ENCODE measurements around the gene EXO1. TPM values are rescaled to one million over a fixed set of nuclear protein-coding genes. Genes with fewer than 3 reads are reported as not detected.

The EXO1 gene
- total and polyA plus RNA-seq, 12 donors = 0.06 to 1.4 (median 0.41) TPM; not detected in 4

DNA sequence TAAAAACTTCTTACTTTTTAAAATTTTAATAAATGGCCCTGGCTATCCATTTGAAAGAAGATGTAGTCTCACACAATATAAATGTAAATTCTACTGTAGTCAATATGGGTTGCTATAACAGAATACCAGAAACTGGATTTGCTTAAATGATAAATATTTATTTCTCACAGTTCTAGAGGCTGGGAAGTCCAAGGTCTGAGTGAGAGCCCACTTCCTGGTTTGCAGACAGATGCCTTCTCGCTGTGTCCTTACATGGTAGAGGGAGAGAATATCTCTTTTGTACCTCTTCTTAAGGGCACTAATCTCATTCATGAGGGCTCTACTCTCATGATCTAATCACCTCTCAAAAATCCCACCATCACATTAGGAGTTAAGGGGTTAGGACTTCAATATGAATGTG, 35.2 kb downstream of the EXO1 start:
- Histone ChIP-seq H3K9me3 (no peaks in the 10 kb centered on the region), H3K27ac (no peak overlapping the region), H3K4me1 (no peaks in the 10 kb centered on the region), H3K27me3 (no peaks in the 10 kb centered on the region), H3K4me3 (no peak overlapping the region), H3K36me3 (peaks cover 0 to 5% (median 0%) of the 10 kb centered on the region in 9 donors)
- ATAC-seq (no peak), DNase-seq (no peak)
- intact Hi-C loops (cut with DNase I) = no loop called here
- WGBS, 2 donors = 0 to 100% methylated on average over 1 of the region's 1 CpG
- TF ChIP-seq, protein P1, sequence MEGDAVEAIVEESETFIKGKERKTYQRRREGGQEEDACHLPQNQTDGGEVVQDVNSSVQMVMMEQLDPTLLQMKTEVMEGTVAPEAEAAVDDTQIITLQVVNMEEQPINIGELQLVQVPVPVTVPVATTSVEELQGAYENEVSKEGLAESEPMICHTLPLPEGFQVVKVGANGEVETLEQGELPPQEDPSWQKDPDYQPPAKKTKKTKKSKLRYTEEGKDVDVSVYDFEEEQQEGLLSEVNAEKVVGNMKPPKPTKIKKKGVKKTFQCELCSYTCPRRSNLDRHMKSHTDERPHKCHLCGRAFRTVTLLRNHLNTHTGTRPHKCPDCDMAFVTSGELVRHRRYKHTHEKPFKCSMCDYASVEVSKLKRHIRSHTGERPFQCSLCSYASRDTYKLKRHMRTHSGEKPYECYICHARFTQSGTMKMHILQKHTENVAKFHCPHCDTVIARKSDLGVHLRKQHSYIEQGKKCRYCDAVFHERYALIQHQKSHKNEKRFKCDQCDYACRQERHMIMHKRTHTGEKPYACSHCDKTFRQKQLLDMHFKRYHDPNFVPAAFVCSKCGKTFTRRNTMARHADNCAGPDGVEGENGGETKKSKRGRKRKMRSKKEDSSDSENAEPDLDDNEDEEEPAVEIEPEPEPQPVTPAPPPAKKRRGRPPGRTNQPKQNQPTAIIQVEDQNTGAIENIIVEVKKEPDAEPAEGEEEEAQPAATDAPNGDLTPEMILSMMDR (IDR thresholded peaks at IDR 0.05) = no peak

DNA sequence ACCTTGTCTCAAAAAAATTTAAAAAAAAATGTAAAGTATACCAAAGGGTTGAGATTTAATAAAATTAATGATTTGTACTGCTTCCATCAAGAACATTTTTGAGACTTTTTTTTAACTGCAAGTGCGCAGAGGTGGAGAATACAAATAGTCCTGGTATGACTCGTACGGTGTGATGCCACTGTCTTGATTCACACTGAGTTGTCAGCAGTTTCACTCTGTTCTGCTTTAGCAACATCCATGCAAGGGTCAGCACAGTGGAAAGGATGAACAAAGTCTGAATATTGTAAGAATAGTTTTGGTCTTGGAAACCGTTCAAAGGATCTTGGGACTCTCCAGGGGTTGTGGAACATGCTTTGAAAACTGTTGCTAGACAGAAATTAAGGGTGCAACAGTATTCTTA, 40.2 kb downstream of the EXO1 start:
- H3K27ac ChIP-seq = no peak overlapping the region
- intact Hi-C loops (cut with DNase I) = no loop called here
- no peak for DNase-seq
- H3K27me3 ChIP-seq = no peaks in the 10 kb centered on the region
- TF ChIP-seq, protein P1 (IDR thresholded peaks at IDR 0.05) = no peak
- H3K36me3 ChIP-seq = peaks cover 0 to 5% (median 0%) of the 10 kb centered on the region in 9 donors
- H3K9me3 ChIP-seq = no peaks in the 10 kb centered on the region
- H3K4me1 ChIP-seq = no peaks in the 10 kb centered on the region
- 94 to 96% methylated on average over 4 of the region's 4 CpGs for WGBS, 2 donors
- no peak overlapping the region for H3K4me3 ChIP-seq
- no peak for ATAC-seq

DNA sequence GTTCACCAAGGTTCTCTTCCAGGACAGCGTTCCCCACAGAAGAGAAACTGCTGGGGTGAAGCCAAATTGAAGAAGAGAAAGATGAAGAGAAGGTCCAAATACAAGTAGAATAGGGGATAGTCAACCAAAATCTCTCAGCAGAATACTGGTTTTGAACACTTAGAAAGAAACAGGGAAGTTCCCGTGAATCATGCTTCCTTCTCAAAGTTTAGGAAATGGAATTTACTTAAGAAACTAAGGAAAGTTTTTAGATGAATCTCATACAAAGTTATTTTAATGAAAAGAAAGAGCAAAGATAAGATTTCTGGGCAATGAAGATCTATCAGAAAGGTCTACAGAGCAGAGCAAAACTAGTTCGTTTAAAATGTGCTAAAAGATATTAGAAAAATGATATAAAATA, 43.3 kb downstream of the EXO1 start:
- intact Hi-C loops (cut with DNase I) = loop anchor here in 3 of 10 donors (10.0 kb wide), 2 partner anchors 104 to 124 kb away; partner anchors contain the start of gene MAP1LC3C (in 2 of the 3)
- Histone ChIP-seq H3K27ac (no peak overlapping the region), H3K4me3 (no peak overlapping the region), H3K36me3 (peaks cover 0 to 5% (median 0%) of the 10 kb centered on the region in 9 donors), H3K4me1 (no peaks in the 10 kb centered on the region), H3K27me3 (no peaks in the 10 kb centered on the region), H3K9me3 (no peaks in the 10 kb centered on the region)
- no peak for ATAC-seq
- TF ChIP-seq, protein P1 (IDR thresholded peaks at IDR 0.05) = no peak
- no peak for DNase-seq
- 87 to 92% methylated on average over 3 of the region's 3 CpGs for WGBS, 2 donors

DNA sequence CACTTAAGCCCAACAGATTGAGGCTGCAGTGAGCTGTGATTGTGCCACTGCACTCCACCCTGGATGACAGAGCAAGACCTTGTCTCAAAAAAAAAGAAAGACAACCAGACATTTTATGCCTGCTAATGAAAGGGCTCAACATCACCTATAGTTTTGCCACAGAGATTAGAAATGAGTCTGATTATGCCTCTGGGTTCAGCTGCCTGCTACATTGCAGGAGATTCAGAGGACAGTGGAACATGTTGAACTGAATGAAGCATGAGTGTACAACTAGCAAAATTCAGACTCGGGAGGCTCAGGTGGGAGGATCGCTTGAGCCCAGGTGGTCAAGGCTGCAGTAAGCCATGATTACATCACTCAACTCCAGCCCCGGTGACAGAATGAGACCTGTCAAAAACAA, 46.0 kb downstream of the EXO1 start:
- TF ChIP-seq, protein P1 (IDR thresholded peaks at IDR 0.05) = no peak
- Histone ChIP-seq H3K27me3 (no peaks in the 10 kb centered on the region), H3K4me1 (no peaks in the 10 kb centered on the region), H3K4me3 (no peak overlapping the region), H3K27ac (no peak overlapping the region), H3K36me3 (peaks cover 0 to 5% (median 0%) of the 10 kb centered on the region in 9 donors), H3K9me3 (no peaks in the 10 kb centered on the region)
- 64 to 80% methylated on average over 3 of the region's 3 CpGs for WGBS, 2 donors
- no peak for DNase-seq
- intact Hi-C loops (cut with DNase I) = loop anchor here in 3 of 10 donors (10.0 kb wide), 2 partner anchors 101 to 121 kb away; partner anchors contain the start of gene MAP1LC3C (in 2 of the 3)
- no peak for ATAC-seq
